Lower lobe of right lung (tissue), 2 donors: ENCODE data around the gene C11orf52. TPM values are rescaled to one million over a fixed set of nuclear protein-coding genes. Genes with fewer than 3 reads are reported as not detected.

Experiments
- ATAC-seq, 2 donors: fragments of 200-7000 bp; cut with Tn5 transposase; one replicate each; pipeline ENCODE4 v1.9.1; 2020 to 2022; ENCODE audit warnings: mild to moderate bottlenecking in 2 of 2, moderate library complexity in 2 of 2
- DNase-seq: peaks from one replicate; pipeline ENCODE4 v3.0.0-alpha.2; 2020
- H3K27ac ChIP-seq: fragments of 200-600 bp; one replicate; pipeline ENCODE4 v1.8.0; 2022
- H3K27me3 ChIP-seq: fragments of 200-600 bp; one replicate; pipeline ENCODE4 v1.8.0; 2022; ENCODE audit warnings: low read depth
- H3K36me3 ChIP-seq: fragments of 200-600 bp; one replicate; pipeline ENCODE4 v1.8.0; 2022; ENCODE audit warnings: mild to moderate bottlenecking
- H3K4me1 ChIP-seq: fragments of 200-600 bp; one replicate; pipeline ENCODE4 v1.8.0; 2022
- H3K4me3 ChIP-seq: fragments of 200-600 bp; one replicate; pipeline ENCODE4 v1.8.0; 2022; ENCODE audit warnings: mild to moderate bottlenecking
- H3K9me3 ChIP-seq: fragments of 200-600 bp; one replicate; pipeline ENCODE4 v1.8.0; 2022
- intact Hi-C: fragments of 100-400 bp; cut with DNase I; formaldehyde crosslinking; loops from one replicate; pipeline ENCODE4 v1.11.0; 2022
- total RNA-seq: library from RNA; stranded (reverse); fragmentation: NEBNext Ultra II Directional; extraction: Animal tissue kit (Norgen Biotek cat#: 25700); gene quantifications from one replicate; pipeline ENCODE4 v1.2.1, GENCODE V29; 2021
- TF ChIP-seq, protein P1 (sequence below): fragments of 200-600 bp; IDR thresholded peaks from one replicate; pipeline ENCODE4 v1.8.0; 2022; ENCODE audit warnings: antibody characterized with exemption, mild to moderate bottlenecking
- donor health status: DM: no; HTN: yes; CAD: no; lungs with severe emphysema.

The C11orf52 gene
- total RNA-seq, 1 donor from 2014 or later = 14.6 TPM

DNA sequence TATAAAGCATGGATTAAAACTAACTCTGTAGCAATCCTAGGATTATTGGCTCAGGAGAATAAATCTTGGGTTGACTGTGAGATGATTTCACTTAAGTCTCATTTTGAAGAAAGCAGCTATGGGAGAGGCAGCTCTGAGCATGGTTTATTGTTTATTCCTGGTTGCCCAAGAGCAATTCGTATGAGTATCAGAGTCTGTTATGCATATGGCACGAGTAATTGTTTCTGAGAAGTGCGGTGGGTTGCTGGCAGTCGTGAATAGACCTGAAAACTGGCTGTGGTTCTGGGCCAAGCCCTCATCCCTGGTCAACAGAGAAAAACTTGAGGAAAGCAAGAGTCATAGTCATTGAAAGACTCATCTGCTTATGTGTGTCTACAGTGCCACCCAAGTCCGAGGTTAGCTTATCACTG is 45.2 kb downstream of the C11orf52 start:
- intact Hi-C loops = no loop called here
- H3K27ac ChIP-seq = no peak overlapping the region

DNA sequence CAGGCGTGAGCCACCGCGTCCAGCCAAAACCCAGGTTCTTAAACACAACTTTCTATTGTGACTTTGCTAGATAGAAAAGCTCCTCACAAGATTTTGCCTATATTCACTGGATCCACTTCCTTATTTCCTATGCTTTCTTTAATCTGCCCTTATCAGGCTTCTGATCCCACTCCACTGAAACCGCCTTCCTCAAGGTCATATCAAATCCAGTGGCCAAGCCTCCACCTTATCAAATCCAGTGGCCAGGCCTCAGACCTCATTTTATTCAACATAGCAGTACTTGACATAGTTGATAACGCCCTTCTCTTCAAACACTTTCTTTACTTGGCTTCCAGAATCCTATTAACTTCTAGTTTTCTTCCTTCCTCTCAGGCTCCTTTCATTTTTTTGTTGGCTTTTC is 48.0 kb downstream of the C11orf52 start:
- H3K27ac ChIP-seq = no peak overlapping the region
- H3K27me3 ChIP-seq = no peaks in the 10 kb centered on the region
- no peaks in the 10 kb centered on the region for H3K36me3 ChIP-seq
- ATAC-seq = no peak
- TF ChIP-seq, protein P1, sequence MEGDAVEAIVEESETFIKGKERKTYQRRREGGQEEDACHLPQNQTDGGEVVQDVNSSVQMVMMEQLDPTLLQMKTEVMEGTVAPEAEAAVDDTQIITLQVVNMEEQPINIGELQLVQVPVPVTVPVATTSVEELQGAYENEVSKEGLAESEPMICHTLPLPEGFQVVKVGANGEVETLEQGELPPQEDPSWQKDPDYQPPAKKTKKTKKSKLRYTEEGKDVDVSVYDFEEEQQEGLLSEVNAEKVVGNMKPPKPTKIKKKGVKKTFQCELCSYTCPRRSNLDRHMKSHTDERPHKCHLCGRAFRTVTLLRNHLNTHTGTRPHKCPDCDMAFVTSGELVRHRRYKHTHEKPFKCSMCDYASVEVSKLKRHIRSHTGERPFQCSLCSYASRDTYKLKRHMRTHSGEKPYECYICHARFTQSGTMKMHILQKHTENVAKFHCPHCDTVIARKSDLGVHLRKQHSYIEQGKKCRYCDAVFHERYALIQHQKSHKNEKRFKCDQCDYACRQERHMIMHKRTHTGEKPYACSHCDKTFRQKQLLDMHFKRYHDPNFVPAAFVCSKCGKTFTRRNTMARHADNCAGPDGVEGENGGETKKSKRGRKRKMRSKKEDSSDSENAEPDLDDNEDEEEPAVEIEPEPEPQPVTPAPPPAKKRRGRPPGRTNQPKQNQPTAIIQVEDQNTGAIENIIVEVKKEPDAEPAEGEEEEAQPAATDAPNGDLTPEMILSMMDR = no peak
- no peaks in the 10 kb centered on the region for H3K4me1 ChIP-seq
- DNase-seq = no peak
- intact Hi-C loops = no loop called here
- no peak overlapping the region for H3K4me3 ChIP-seq
- H3K9me3 ChIP-seq = no peaks in the 10 kb centered on the region

More for the DNA sequence above, 45.2 kb downstream of the C11orf52 start:
- no peak for ATAC-seq
- no peaks in the 10 kb centered on the region for H3K4me1 ChIP-seq
- H3K4me3 ChIP-seq = no peak overlapping the region
- H3K9me3 ChIP-seq = no peaks in the 10 kb centered on the region
- no peak for DNase-seq
- no peaks in the 10 kb centered on the region for H3K36me3 ChIP-seq
- TF ChIP-seq, protein P1 = no peak
- H3K27me3 ChIP-seq = no peaks in the 10 kb centered on the region

DNA sequence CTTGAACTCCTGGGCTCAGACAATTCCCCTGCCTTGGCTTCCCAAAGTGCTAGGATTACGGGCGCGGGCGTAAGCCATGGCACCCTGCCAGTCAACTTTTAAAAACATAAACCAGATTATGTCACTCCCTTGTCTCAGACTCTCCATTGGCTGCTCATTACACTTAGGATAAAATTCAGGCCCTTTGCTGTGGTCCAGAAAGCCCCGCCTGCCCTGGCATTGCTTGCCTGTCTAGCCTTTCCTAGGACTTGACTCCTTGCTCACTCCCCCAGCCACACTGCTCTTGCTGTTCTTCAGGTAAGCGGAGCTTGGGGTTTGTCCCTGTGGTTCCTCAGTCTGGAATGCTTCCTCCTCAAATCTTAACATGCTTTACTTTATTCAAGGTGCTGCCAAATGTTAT is 48.9 kb downstream of the C11orf52 start:
- TF ChIP-seq, protein P1 = no peak
- Histone ChIP-seq H3K9me3 (no peaks in the 10 kb centered on the region), H3K4me3 (no peak overlapping the region), H3K36me3 (no peaks in the 10 kb centered on the region), H3K27me3 (no peaks in the 10 kb centered on the region), H3K4me1 (no peaks in the 10 kb centered on the region), H3K27ac (no peak overlapping the region)
- DNase-seq (no peak), ATAC-seq (peak in 1 of 2 donors; percentile 68)
- intact Hi-C loops = no loop called here

GRCh38 chr11:111969344-111969743 is 50.6 kb downstream of the C11orf52 start:
- Histone ChIP-seq H3K9me3 (no peaks in the 10 kb centered on the region), H3K36me3 (no peaks in the 10 kb centered on the region), H3K4me3 (no peak overlapping the region), H3K27me3 (no peaks in the 10 kb centered on the region), H3K27ac (no peak overlapping the region), H3K4me1 (no peaks in the 10 kb centered on the region)
- ATAC-seq (no peak), DNase-seq (no peak)
- intact Hi-C loops = no loop called here
- TF ChIP-seq, protein P1 = no peak

DNA sequence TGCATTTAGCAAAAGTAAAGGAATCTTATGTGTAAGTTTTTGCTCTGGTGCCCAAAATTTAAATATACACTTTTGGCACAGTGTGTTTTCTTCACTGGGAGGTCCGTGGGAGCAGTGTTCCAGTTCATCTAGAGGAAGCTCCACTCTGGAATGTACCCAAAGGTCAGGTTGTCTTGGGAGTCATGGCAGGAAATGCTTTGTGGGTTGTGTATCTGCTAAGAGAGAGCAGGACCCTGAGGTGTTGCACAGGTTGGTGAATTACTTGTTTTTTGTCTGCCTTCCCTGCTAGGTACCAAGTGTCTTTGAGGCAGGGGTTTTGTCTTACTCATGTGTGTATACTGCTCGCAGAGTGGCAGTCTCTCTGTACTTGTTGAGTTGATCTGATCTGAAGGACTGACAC is 55.7 kb downstream of the C11orf52 start:
- Histone ChIP-seq H3K4me1 (peaks cover 23% of the 10 kb centered on the region), H3K4me3 (no peak overlapping the region), H3K36me3 (no peaks in the 10 kb centered on the region), H3K27me3 (no peaks in the 10 kb centered on the region), H3K9me3 (no peaks in the 10 kb centered on the region), H3K27ac (no peak overlapping the region)
- TF ChIP-seq, protein P1 = no peak
- intact Hi-C loops = no loop called here
- DNase-seq (no peak), ATAC-seq (no peak)
